Testis (tissue), 2 donors: ENCODE data around the gene PRLR.

ENCODE experiments used
- POLR2A ChIP-seq: fragments of 450-650 bp; IDR thresholded peaks from one replicate; pipeline ENCODE4 v1.6.1; 2017; ENCODE audit warnings: antibody characterized with exemption, mild to moderate bottlenecking, moderate library complexity
- TF ChIP-seq, protein P1 (sequence below), 3 experiments: fragments of 450-650 bp in 2 of 3; fragments of 200-600 bp in 1 of 3; sonication (generic) in 1 of 3; IDR thresholded peaks; one replicate each; pipeline ENCODE4 v1.5.1; 2016 to 2019; ENCODE audit warnings: antibody characterized with exemption in 3 of 3, mild to moderate bottlenecking in 2 of 3, moderate library complexity in 1 of 3

GRCh38 chr5:35092703-35093102 is 137.6 kb downstream of the PRLR start:
- TF ChIP-seq POLR2A, result no peak
- TF ChIP-seq, protein P1, sequence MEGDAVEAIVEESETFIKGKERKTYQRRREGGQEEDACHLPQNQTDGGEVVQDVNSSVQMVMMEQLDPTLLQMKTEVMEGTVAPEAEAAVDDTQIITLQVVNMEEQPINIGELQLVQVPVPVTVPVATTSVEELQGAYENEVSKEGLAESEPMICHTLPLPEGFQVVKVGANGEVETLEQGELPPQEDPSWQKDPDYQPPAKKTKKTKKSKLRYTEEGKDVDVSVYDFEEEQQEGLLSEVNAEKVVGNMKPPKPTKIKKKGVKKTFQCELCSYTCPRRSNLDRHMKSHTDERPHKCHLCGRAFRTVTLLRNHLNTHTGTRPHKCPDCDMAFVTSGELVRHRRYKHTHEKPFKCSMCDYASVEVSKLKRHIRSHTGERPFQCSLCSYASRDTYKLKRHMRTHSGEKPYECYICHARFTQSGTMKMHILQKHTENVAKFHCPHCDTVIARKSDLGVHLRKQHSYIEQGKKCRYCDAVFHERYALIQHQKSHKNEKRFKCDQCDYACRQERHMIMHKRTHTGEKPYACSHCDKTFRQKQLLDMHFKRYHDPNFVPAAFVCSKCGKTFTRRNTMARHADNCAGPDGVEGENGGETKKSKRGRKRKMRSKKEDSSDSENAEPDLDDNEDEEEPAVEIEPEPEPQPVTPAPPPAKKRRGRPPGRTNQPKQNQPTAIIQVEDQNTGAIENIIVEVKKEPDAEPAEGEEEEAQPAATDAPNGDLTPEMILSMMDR (IDR thresholded peaks at IDR 0.05), result no peak
